ENCODE results near the gene PPP1R9A.

DNA sequence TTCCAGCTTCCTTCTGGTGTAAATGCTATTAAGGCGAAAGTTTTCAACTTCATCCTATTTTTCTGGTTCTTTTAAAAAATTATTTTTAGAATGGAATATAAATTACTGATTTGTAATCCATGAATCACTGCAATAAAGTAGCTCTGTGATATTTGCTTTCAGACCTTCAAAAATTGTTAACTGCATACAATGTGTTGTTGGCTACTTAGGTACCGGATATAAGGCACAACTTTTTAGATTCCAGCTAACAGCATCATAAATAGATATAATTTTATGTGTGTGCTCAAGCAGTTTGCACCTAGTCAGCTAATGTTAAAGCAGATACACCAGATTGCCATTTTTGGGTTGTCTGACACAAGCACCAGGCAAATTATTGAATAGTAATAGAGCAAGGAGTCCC lies 358.2 kb downstream of the PPP1R9A start:
- TF ChIP-seq, protein P1, sequence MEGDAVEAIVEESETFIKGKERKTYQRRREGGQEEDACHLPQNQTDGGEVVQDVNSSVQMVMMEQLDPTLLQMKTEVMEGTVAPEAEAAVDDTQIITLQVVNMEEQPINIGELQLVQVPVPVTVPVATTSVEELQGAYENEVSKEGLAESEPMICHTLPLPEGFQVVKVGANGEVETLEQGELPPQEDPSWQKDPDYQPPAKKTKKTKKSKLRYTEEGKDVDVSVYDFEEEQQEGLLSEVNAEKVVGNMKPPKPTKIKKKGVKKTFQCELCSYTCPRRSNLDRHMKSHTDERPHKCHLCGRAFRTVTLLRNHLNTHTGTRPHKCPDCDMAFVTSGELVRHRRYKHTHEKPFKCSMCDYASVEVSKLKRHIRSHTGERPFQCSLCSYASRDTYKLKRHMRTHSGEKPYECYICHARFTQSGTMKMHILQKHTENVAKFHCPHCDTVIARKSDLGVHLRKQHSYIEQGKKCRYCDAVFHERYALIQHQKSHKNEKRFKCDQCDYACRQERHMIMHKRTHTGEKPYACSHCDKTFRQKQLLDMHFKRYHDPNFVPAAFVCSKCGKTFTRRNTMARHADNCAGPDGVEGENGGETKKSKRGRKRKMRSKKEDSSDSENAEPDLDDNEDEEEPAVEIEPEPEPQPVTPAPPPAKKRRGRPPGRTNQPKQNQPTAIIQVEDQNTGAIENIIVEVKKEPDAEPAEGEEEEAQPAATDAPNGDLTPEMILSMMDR (optimal IDR thresholded peaks at IDR 0.05 in 1 of 3, IDR thresholded peaks at IDR 0.05 in 1 of 3, conservative IDR thresholded peaks at IDR 0.05 in 1 of 3; ENCODE audit: extremely low read depth in 1 of 3, insufficient read depth in 2 of 3, low read length in 3 of 3): no peak
- no peak for TF ChIP-seq EZH2 (IDR thresholded peaks at IDR 0.05; ENCODE audit: low read length)

Data from keratinocyte (primary cell).